Measurements from ENCODE around the gene ZDHHC4. TPM values are rescaled to one million over a fixed set of nuclear protein-coding genes. Genes with fewer than 3 reads are reported as not detected.

Gene ZDHHC4
- total and polyA plus RNA-seq, 9 of the 15 experiments (the other 6 are each of a cell fraction or from before 2014, with no cell fraction given) = 33.4 to 106 (median 58.3) TPM

DNA sequence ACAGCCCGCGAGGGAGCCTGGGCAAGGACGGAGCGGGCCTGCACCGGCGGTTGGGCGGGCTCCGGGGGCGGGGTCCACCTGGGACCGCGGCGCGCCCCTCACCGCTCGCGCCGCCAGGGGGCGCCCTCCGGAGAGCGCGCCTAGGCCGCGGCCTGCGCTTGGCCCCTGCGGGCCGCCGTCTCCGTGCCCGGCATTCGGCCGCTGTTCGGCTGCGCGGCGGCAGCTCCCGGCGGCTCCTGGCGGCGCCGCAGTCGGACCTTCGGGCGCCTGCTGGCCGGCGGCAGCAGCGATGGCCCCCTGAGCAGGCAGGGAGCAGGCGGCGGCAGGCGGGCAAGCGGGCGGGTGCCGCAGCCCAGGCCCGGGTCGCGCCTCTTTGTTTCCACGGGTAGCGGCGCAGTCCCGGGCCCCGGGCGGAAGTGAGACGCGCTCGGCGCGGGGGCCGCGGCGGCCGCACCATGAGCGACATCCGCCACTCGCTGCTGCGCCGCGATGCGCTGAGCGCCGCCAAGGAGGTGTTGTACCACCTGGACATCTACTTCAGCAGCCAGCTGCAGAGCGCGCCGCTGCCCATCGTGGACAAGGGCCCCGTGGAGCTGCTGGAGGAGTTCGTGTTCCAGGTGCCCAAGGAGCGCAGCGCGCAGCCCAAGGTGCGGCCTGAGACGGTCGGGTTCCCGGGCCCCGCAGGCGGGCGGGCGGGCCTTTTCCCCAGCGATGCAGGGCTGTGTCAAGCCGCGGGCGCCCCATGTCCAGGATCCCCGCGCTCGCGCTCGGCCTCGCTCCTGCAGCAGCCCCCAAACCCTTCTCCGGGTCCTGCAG, 12.8 kb downstream of the ZDHHC4 start, which contains the start of gene INTS15:
INTS15 (plus strand) TSS at position 193 of the 816 bp plus-strand sequence; CDS start at position 456, 263 bp downstream.
- in situ Hi-C loops (cut with MboI) = no loop called here
- H3K4me3 ChIP-seq = peak within 1 kb of the TSS; percentile 98
- no peaks in the 10 kb centered on the region for H4K20me1 ChIP-seq (replicated peaks; ENCODE audit: control insufficient read depth, insufficient read depth, low read length)
- FAIRE-seq (no peak), DNase-seq (ENCODE audit: extremely low read depth in 1 of 4, low spot score in 3 of 4) (peak; percentile 89 to 94 (median 92)), ATAC-seq (peak; percentile 90)
- peak within 1 kb of the TSS; percentile 97 for H2AFZ ChIP-seq (ENCODE audit: low read depth, low read length)
- peaks cover 7 to 16% of the 10 kb centered on the region in 2 experiments for H3K4me1 ChIP-seq (replicated peaks in 1 of 2; ENCODE audit: control insufficient read depth in 2 of 2, insufficient read depth in 2 of 2, low read length in 2 of 2)
- peak within 1 kb of the TSS; percentile 80 for H3K27ac ChIP-seq (ENCODE audit: extremely low read depth, low read depth, low read length)
- peak within 1 kb of the TSS; percentile 96 for H3K4me2 ChIP-seq (ENCODE audit: insufficient read depth, low read length)
- no peaks in the 10 kb centered on the region for H3K9me3 ChIP-seq (replicated peaks; ENCODE audit: control insufficient read depth, insufficient read depth, low read depth, low read length)
- no TSS peak for BruUV-seq (replicated peaks)
- intact Hi-C loops (cut with micrococcal nuclease) = no loop called here
- peaks cover 64% of the 10 kb centered on the region for H3K36me3 ChIP-seq (ENCODE audit: control insufficient read depth, insufficient read depth, low read length)
- peaks cover 16% of the 10 kb centered on the region for H3K79me2 ChIP-seq (ENCODE audit: control insufficient read depth, insufficient read depth, low read length)
- no peaks in the 10 kb centered on the region for H3K27me3 ChIP-seq (ENCODE audit: control insufficient read depth in 2 of 2, insufficient read depth in 2 of 2, low read length in 2 of 2)
- ChIA-PET CTCF (ENCODE audit: low intra/inter-chr PET ratio) (interaction anchor here (0.6 to 0.7 kb wide), 3 partner anchors 48 to 272 kb away, joined by 3 to 5 read pairs (median 3); no protein-coding TSS in a partner anchor), POLR2A (interaction anchor here (0.5 to 2.7 kb wide), 10 partner anchors 11 to 213 kb away, joined by 3 to 19 read pairs (median 4); partner anchors contain the start of gene ZDHHC4)
- peak within 1 kb of the TSS; percentile 76 to 99; a peak in 3 of 4 replicates for H3K9ac ChIP-seq (ENCODE audit: insufficient read depth in 1 of 2, low read depth in 2 of 2, low read length in 2 of 2)
- 0% methylated on average over 36 of the region's 107 CpGs for WGBS (ENCODE audit: insufficient coverage, low coverage, missing lambda C conversion rate)
- peaks cover 5% of the 10 kb centered on the region for H3K9me1 ChIP-seq (ENCODE audit: control insufficient read depth, insufficient read depth, low read length)
- TF ChIP-seq, protein P1, sequence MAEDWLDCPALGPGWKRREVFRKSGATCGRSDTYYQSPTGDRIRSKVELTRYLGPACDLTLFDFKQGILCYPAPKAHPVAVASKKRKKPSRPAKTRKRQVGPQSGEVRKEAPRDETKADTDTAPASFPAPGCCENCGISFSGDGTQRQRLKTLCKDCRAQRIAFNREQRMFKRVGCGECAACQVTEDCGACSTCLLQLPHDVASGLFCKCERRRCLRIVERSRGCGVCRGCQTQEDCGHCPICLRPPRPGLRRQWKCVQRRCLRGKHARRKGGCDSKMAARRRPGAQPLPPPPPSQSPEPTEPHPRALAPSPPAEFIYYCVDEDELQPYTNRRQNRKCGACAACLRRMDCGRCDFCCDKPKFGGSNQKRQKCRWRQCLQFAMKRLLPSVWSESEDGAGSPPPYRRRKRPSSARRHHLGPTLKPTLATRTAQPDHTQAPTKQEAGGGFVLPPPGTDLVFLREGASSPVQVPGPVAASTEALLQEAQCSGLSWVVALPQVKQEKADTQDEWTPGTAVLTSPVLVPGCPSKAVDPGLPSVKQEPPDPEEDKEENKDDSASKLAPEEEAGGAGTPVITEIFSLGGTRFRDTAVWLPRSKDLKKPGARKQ (CRISPR knock-in tag; IDR thresholded peaks at IDR 0.05) = no peak
- TF ChIP-seq TCFL5 (CRISPR knock-in tag; conservative IDR thresholded peaks at IDR 0.05) (no peak), HNRNPUL1 (IDR thresholded peaks at IDR 0.05; ENCODE audit: low read length) (no peak), CAMTA2 (CRISPR knock-in tag; conservative IDR thresholded peaks at IDR 0.05) (no peak), PTTG1 (tag; IDR thresholded peaks at IDR 0.05; ENCODE audit: low read depth) (no peak), E2F3 (CRISPR knock-in tag; IDR thresholded peaks at IDR 0.05) (no peak), ZNF174 (CRISPR knock-in tag; IDR thresholded peaks at IDR 0.05) (no peak), RFX5 (IDR thresholded peaks at IDR 0.05; ENCODE audit: low read depth, low read length) (no peak), CBFB (CRISPR knock-in tag; IDR thresholded peaks at IDR 0.05) (no peak), PHF20 (IDR thresholded peaks at IDR 0.05; ENCODE audit: partially characterized antibody) (no peak), RAD21 (CRISPR knock-in tag; conservative IDR thresholded peaks at IDR 0.05 in 1 of 2, IDR thresholded peaks at IDR 0.05 in 1 of 2) (peak in 1 of 2 experiments; percentile 44; a peak in 3 of 4 replicates), ZFP1 (CRISPR knock-in tag; IDR thresholded peaks at IDR 0.05) (no peak; the same call in 1 of the 2 replicates), TRIM24 (IDR thresholded peaks at IDR 0.05) (no peak), SLC30A9 (CRISPR knock-in tag; IDR thresholded peaks at IDR 0.05) (no peak)
- TF ChIP-seq, protein P2, sequence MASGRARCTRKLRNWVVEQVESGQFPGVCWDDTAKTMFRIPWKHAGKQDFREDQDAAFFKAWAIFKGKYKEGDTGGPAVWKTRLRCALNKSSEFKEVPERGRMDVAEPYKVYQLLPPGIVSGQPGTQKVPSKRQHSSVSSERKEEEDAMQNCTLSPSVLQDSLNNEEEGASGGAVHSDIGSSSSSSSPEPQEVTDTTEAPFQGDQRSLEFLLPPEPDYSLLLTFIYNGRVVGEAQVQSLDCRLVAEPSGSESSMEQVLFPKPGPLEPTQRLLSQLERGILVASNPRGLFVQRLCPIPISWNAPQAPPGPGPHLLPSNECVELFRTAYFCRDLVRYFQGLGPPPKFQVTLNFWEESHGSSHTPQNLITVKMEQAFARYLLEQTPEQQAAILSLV (tag; IDR thresholded peaks at IDR 0.05) = no peak
- TF ChIP-seq, protein P3, sequence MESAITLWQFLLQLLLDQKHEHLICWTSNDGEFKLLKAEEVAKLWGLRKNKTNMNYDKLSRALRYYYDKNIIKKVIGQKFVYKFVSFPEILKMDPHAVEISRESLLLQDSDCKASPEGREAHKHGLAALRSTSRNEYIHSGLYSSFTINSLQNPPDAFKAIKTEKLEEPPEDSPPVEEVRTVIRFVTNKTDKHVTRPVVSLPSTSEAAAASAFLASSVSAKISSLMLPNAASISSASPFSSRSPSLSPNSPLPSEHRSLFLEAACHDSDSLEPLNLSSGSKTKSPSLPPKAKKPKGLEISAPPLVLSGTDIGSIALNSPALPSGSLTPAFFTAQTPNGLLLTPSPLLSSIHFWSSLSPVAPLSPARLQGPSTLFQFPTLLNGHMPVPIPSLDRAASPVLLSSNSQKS (CRISPR knock-in tag; IDR thresholded peaks at IDR 0.05) = no peak
- TF ChIP-seq, protein P4, sequence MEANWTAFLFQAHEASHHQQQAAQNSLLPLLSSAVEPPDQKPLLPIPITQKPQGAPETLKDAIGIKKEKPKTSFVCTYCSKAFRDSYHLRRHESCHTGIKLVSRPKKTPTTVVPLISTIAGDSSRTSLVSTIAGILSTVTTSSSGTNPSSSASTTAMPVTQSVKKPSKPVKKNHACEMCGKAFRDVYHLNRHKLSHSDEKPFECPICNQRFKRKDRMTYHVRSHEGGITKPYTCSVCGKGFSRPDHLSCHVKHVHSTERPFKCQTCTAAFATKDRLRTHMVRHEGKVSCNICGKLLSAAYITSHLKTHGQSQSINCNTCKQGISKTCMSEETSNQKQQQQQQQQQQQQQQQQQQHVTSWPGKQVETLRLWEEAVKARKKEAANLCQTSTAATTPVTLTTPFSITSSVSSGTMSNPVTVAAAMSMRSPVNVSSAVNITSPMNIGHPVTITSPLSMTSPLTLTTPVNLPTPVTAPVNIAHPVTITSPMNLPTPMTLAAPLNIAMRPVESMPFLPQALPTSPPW (CRISPR knock-in tag; IDR thresholded peaks at IDR 0.05) = peak; percentile 72
